Measurements from ENCODE around the gene SCUBE1.
"Not testable (repeated sequence)": the region's sequence is repeated elsewhere in the genome, so short reads cannot be mapped to it uniquely, and the experiment has no call there.

Gene SCUBE1

GRCh38 chr22:43356881-43357280, 13.7 kb upstream of the SCUBE1 start:
- DNase-seq (ENCODE audit: low read depth in 2 of 2), result no peak

- DNase-seq (ENCODE audit: low read depth in 2 of 2), result not testable (repeated sequence)
Measured at GRCh38 chr22:43355688-43356087, 12.5 kb upstream of the SCUBE1 start.

GRCh38 chr22:43351966-43352345, 8.8 kb upstream of the SCUBE1 start:
- DNase-seq (ENCODE audit: low read depth in 2 of 2), result no peak

DNA sequence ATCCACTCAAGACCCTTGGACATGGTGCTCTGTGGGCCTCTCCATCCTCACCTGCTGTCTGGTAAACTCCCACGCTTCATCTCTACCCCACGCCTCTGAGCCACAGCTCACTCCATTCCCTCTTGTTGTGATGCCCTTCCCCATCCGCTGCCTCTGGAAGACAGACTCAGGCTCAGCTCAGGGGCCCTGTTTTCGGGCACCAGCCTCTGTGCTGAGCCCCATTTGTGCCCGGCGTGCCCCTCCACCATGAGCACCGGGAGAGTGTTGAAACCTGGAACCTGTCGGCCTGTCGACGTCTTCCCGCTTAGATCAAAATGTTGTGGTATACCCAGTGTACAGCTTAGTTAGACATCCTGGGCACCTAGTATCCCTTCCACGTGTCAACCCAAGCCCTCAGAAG, 6.5 kb upstream of the SCUBE1 start:
- DNase-seq (ENCODE audit: low read depth in 2 of 2), result no peak

GRCh38 chr22:43346521-43346929, 3.4 kb upstream of the SCUBE1 start:
- peak; percentile 47 to 65 for DNase-seq (ENCODE audit: low read depth in 2 of 2)

GRCh38 chr22:43345761-43346301, 2.7 kb upstream of the SCUBE1 start:
- DNase-seq (ENCODE audit: low read depth in 2 of 2), result no peak

DNA sequence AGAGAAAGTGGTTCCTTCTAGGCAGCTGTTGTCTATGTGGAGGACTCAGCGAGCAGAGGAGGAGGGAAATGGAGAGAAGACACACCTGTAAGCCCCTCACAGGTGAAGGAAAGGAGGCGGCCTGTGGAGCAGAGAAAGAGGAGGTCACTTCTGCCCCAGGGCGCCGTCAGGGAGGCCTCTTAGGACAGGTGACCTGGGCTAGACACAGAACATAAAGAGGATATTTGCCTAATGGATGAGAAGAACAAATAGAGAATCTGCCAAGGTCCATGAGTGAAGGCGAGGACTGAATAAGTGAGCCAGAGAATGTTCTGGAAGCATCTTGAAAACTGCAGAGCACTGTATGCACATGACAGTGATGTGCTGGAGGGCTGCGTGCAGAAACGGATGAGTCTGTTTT, 2.2 kb upstream of the SCUBE1 start:
- DNase-seq (ENCODE audit: low read depth in 2 of 2), result no peak

DNA sequence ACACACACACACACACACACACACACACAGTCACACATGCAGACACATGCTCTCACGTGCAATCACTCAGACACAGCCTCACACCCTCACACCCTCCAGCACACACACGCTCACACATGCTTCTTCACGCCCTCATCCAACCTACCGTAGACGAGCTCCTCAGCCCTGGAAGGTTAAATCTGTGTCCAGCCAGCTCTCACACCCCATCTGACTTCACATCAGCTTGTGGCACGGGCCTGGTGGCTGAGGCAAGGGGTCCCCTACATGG, 1.3 kb upstream of the SCUBE1 start:
- no peak for DNase-seq (ENCODE audit: low read depth in 2 of 2)

- no peak for DNase-seq (ENCODE audit: low read depth in 2 of 2)
Measured at GRCh38 chr22:43343670-43344519, 723 bp upstream of the SCUBE1 start.

- DNase-seq (ENCODE audit: low read depth in 2 of 2), result no peak
Measured at GRCh38 chr22:43342347-43343261, 568 bp downstream of the SCUBE1 start.

DNA sequence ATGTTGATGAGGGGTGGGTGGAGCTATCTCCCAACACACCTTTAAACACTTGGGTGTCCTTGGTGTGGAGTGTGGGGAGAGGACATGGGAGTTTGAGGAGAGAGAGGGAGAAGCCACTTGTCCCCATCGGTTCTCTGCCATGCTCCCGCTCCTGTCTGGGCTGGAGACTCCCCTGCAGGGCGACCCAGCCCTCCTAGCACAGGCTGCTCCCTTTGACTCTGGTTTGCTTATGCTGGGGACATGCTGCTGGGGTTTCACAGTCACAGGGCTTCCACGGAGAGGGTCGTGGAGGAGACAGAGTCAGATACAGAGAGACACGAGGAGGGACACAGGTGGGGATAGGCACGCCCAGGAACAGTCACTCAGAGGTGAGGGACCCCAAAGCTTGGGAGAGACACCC, 1.6 kb downstream of the SCUBE1 start:
- DNase-seq (ENCODE audit: low read depth in 2 of 2), result no peak

- no peak for DNase-seq (ENCODE audit: low read depth in 2 of 2)
Measured at GRCh38 chr22:43338766-43339345, 4.3 kb downstream of the SCUBE1 start.

DNA sequence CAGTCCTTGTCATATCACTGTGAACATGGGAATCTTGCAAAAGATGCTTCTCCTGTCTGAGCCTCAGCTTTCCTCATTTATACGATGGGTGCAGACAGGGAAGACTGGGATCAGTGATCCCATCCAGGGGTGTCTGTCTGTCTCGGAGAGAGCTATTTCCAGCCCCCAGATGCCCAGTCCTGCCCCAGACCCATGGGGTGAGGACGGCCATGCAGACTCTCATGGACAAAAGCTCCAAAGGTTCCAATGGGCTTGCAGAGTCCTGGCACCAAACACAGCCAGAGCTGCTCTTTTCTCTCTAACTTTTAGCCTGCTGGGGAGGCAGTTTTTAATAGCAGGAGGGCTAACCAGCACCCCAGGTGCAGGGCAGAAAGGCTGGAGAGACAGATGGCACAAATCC, 5.2 kb downstream of the SCUBE1 start:
- no peak for DNase-seq (ENCODE audit: low read depth in 2 of 2)

DNA sequence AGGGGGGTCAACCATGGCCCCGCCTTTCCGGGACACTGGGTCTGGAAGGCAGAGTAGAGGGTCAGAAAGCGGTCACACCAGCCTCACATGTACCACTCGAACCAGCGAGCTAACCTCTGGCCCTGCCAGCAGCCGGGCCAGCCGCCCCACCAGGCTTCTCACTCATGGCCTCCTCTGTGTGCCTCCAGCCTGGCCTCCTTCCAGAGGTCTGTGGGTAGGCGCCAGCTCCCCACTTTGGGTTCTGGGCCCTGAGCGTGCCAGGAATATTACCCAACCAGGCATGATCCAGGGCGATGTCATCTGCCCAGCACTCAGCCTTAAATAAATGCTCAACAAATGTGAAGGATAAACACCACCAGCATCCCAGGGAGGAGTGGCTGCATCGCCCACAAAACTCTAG, 5.8 kb downstream of the SCUBE1 start:
- DNase-seq (ENCODE audit: low read depth in 2 of 2), result no peak

GRCh38 chr22:43334378-43334777, 8.8 kb downstream of the SCUBE1 start:
- DNase-seq (ENCODE audit: low read depth in 2 of 2), result no peak

DNA sequence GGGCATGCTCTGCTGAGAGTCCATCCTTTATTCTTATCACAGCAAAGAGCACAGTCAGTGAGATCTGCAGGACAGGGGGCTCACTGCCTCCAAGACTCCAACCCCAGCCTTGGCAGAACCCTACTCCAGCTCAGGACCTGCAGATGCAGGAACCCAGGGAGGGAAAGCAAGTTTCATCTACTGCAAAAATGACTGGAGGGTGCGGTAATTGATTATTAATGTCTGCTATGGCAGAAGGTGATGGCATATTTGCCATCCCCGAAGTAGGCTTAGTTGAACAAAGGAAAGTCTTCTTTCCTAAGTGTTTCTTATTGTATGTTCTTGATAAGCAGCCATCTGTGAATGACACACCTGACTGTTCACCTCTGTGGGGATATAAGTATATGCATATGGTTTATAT, 9.2 kb downstream of the SCUBE1 start:
- DNase-seq (ENCODE audit: low read depth in 2 of 2), result no peak

GRCh38 chr22:43333156-43333555, 10.0 kb downstream of the SCUBE1 start:
- DNase-seq (ENCODE audit: low read depth in 2 of 2), result no peak

DNA sequence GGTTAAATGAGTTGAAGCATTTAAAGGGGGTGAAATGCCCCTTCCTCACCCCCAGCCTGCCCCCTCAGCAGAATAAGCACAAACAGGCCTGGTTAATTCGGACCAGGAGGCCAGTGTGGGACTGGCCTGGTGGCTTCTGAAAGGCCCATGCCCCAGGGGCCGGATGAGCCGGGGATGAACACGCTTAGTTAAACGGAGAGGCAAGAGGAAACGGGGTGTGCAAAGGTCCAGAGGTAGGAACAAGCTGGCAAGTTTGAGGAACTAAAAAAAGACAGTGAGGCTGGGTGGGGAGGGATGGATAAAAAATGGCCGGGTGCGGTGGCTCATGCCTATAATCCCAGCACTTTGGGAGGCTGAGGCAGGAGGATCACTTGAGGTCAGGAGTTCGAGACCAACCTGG, 11.5 kb downstream of the SCUBE1 start:
- DNase-seq (ENCODE audit: low read depth in 2 of 2), result no peak

DNA sequence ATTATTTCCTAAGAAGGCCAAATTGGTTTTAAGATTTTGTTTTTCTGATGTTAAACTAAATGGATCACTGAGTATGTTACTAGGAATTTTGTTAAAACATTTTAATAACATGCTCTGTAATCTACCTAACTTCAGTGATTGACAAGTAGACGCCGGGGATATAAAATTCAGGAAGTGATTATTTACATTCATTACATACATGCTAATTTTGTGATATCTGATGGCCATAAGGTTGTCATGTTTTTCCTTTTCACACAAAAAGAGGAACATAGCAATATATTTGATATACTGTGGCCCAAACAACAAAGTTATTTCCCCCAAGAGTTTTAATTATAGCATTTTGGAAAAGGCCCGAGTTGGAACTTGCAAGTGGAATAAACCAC, 12.1 kb downstream of the SCUBE1 start:
- DNase-seq (ENCODE audit: low read depth in 2 of 2), result no peak

GRCh38 chr22:43330178-43331068, 12.7 kb downstream of the SCUBE1 start:
- no peak for DNase-seq (ENCODE audit: low read depth in 2 of 2)

GRCh38 chr22:43329061-43329460, 14.1 kb downstream of the SCUBE1 start:
- DNase-seq (ENCODE audit: low read depth in 2 of 2), result no peak

DNA sequence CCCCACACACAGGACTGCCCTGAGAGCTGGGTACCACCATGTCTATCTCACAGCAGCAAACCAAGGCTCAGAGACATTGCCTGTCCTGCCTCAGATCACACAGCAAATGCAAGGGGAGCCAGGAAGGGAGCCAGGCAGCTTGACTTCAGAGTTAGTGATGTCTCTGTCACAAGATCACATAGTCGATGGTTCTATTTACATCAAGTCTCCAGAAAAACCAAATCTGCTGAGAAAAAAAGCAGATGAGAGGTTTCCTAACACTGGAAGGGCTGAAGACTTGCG, 16.1 kb downstream of the SCUBE1 start:
- DNase-seq (ENCODE audit: low read depth in 2 of 2), result no peak

All from stimulated activated CD4-positive, alpha-beta T cell treated with anti-CD3 and anti-CD28 coated beads, Interleukin-1b, Interleukin-23, amount 100 ng/mL, for 4 hours (primary cell).